GM15510 (cell line): ENCODE results near the gene KIF1B.

ENCODE experiments used
- POLR2A ChIP-seq: IDR thresholded peaks from 3 replicates; pipeline ENCODE4 v1.6.1; 2011; ENCODE audit warnings: borderline replicate concordance; ENCODE audit not compliant: insufficient read length; ENCODE audit errors: extremely low read depth

Gene KIF1B

DNA sequence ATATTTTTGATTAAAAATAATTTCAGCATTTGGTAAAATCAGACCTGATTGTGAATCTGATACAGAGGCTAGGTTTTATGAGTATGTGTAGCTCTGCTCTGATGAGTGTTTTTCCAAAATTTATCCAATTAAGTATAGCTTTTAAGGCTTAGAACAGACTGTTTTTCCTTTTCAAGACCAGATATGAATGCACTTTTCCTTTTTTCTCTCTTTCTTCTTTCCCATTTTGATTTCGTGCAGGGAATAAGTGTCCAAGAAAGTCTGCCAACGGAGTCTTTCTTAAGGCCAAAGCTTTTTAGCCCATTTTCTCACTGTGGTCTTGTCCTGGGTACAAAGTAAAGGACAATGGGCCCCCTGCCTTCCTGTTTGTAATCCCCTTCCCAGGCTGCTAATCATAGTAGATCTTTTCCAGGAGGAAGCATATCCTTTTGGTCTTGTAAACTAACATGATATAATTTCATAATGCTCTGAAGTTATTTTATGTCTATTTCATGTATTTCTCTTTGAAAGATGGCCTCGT is 2.9 kb downstream of the KIF1B start:
- TF ChIP-seq POLR2A, result no peak

DNA sequence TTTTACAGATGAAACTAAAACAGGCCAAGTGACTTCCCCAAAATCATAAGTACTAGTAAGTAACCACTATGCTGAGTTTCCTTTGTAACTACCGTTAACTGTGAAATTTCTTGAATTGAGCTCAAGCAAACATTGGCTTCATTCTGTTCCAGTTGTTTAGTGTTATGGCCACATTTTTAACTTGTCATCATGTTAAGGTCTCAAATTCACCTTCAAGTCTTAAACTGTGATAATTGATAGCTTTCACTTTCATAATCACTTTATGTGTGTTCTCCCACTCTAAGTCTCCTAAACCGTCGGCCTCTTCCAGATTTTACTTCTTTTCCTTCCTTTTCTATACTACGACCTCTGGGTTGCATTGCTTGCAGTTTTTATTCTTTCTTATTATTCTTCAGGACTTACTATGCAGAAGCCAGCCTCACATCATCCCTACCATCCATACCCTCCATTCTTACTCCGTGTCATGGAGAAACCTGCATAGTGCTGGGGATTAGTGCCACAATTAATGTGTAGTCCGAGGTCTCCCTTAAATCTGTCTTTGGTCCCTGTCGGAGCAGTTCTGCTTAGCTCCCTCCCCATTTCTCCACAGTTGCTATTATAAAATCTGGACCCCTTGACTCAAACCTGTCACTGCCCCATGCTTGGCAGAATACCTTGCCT is 5.8 kb downstream of the KIF1B start:
- no peak for TF ChIP-seq POLR2A

GRCh38 chr1:10217748-10218441 is 7.5 kb downstream of the KIF1B start:
- TF ChIP-seq POLR2A, result no peak

- TF ChIP-seq POLR2A, result no peak
Observed at GRCh38 chr1:10220200-10220599, 9.8 kb downstream of the KIF1B start.

GRCh38 chr1:10225573-10225972 is 15.2 kb downstream of the KIF1B start:
- TF ChIP-seq POLR2A, result no peak

DNA sequence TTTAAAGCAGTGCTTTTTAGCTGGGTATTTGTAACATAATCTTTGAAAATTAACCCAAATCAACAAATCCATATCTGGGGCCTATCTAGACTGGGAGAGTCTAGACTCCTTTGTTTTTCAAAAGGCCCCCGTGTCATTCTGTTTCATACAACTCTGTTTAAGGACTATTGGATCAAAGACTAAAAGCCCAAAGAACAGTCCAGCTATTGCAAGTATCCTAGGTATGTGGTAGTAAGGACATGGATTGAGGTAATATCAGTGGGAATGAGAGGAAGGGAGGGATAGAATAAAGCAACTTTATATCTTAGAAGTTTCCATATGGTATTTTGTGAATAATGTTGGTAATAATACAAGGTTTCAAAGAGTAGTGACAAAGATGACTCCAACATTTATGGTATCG is 18.2 kb downstream of the KIF1B start:
- no peak for TF ChIP-seq POLR2A

DNA sequence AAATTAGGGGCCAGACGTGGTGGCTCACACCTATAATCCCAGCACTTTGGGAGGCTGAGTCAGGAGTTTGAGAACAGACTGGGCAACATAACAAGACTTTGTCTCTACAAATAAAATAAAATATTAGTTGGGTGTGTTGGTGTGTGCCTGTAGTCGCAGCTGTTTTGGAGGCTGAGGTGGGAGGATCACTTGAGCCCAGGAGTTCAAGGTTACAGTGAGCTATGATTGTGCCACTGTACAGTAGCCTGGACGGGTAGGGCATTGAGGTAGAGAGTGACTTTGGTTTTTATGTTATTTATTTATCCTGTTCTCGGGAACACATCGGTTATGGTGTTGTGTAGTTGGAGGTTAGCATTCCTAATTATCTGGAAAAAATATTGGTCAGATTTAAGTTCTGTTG is 19.5 kb downstream of the KIF1B start:
- no peak for TF ChIP-seq POLR2A

- no peak for TF ChIP-seq POLR2A
Observed at GRCh38 chr1:10232163-10232562, 21.8 kb downstream of the KIF1B start.

- no peak for TF ChIP-seq POLR2A
Observed at GRCh38 chr1:10236405-10237156, 26.2 kb downstream of the KIF1B start.

DNA sequence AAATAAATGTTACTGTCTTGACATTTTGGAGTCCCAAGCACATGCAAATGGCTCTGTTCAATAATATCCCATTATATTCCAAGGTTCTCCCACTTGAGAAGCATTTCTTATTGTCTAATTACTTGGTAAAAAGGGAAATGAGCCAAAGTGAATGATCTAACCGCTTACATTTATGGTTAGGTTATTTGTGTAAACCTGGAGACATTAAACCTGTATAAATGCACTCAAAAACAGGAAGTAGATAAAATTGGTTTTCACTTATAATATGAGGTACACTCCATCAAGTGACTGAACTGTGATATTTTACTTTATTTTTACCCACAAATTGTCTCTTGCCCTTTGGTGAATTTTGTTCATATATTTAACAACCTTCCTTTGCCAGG is 26.8 kb downstream of the KIF1B start:
- TF ChIP-seq POLR2A, result no peak

DNA sequence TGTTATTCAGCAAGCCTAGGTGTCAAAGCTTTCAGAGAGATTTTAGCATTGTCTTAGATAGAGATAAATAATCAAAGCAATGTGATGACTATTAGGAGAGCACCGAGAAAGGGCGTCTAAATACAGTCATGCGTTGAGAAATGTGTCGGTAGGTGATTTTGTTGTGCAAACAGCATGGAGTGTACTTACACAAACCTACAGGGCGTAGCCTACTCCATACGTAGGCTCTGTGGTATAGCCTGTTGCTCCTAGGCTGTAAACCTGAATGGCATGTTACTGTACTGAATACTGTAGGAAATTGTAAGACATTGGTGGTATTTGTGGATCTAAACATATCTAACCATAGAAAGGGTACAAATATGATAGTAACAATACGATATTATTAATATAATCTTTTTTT is 31.8 kb downstream of the KIF1B start:
- no peak for TF ChIP-seq POLR2A

DNA sequence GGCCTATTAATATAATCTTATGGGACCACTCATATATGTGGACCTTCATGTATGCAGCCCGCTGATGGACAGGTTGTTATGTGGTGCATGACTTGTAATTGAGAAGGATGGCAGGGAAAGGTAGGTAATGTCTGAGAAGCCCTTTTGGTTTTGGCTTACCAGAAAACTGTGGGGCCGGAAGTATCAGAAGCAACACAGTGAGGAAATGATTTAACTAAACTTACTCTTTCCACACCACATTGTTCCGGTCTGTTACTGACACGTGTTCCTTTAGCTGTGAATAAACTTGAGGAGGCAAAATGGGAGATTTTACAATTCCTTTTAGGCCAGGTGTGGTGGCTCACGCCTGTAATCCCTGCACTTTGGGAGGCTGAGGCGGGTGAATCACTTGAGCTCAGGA is 32.4 kb downstream of the KIF1B start:
- no peak for TF ChIP-seq POLR2A

GRCh38 chr1:10245674-10246073 is 35.3 kb downstream of the KIF1B start:
- TF ChIP-seq POLR2A, result no peak

DNA sequence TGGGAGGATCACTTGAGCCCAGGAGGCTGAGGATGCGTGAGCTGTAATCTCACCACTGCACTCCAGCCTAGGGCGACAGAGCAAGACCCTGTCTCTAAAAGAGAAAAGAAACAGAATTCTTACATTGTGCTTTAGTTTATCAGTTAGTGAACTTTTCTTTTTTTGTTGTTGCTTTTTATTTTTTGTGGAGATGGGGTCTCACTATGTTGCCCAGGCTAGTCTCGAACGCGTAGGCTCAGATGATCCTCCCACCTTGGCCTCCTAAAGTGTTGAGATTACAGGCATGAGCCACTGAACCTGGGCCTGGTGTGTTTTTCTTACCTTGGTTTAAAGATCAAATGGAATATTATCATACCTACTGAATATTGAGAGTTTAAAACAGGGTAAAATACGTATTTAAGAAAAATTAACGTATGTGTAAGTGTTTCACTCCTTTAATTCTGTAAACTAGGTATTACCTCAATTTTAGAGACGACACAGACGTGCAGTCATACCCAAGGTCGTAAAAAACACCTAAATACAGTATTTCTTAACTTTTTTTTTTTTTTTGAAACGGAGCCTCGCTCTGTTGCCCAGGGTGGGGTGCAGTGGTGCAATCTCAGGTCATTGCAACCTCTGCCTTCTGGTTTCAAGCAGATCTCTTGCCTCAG is 39.6 kb downstream of the KIF1B start:
- no peak for TF ChIP-seq POLR2A

DNA sequence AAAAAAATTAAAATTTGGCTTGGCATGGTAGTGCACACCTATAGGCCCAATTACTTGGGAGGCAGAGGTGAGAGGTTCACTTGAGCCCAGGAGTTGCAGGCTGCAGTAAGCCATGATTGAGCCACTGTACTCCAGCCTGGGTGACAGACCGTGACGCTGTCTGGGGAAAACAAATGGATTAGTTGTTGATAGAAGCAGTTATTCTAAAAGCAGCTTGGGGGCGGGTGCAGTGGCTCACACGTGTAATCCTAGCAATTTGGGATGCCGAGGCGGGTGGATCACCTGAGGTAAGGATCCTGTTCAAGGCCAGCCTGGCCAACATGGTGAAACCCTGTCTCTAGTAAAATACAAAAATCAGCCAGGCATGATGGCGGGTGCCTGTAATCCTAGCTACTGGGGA is 40.3 kb downstream of the KIF1B start:
- TF ChIP-seq POLR2A, result no peak
